Upper lobe of left lung (tissue), 4 donors: ENCODE data around the gene CCN6.

ENCODE experiments used
- CTCF ChIP-seq, 6 experiments: fragments of 450-650 bp in 4 of 6; fragments of 200-600 bp in 2 of 6; sonication (generic) in 2 of 6; IDR thresholded peaks; one replicate each; pipeline ENCODE4 v1.5.1; 2016 to 2019; ENCODE audit warnings: antibody characterized with exemption in 6 of 6
- EP300 ChIP-seq, 4 donors: sonication (generic); formaldehyde crosslinking; IDR thresholded peaks; one replicate each; pipeline ENCODE4 v1.5.1; 2017; ENCODE audit warnings: antibody characterized with exemption in 4 of 4, control low read depth in 2 of 4
- POLR2A ChIP-seq, 4 donors: fragments of 450-650 bp; IDR thresholded peaks; one replicate each; pipeline ENCODE4 v1.5.1; 2016 to 2017; ENCODE audit warnings: antibody characterized with exemption in 4 of 4, mild to moderate bottlenecking in 2 of 4

DNA sequence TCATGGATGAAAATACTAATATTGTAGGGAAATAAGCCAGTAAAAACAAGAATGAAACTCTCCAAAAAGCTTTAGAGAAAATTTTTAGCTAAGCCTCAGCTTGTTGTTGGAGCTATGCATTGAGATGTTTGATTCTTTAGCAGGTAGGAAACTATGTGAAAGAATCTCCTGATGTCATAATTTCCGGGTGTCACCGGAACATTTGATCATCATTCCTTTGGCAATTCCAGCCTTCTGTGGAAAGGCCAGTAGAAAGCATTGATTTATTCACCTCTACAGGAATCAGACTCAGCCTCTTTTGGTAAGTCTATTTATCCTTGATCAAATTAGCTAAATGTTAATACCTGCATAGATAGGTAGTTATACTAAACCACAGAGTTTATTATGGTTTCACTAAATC, 43.0 kb downstream of the CCN6 start:
- TF ChIP-seq POLR2A (IDR thresholded peaks at IDR 0.05) (no peak), CTCF (IDR thresholded peaks at IDR 0.05) (no peak), EP300 (IDR thresholded peaks at IDR 0.05) (no peak)
